HepG2 (cell line): ENCODE data around the gene MIF4GD. TPM values are rescaled to one million over a fixed set of nuclear protein-coding genes. Genes with fewer than 3 reads are reported as not detected.

Experiments
- ATAC-seq: fragments of 200-7000 bp; cut with Tn5 transposase; 3 replicates; pipeline ENCODE4 v1.9.1; 2020; ENCODE audit warnings: mild to moderate bottlenecking, moderate library complexity
- BruUV-seq: library from RNA; stranded (reverse); fragments of 400-500 nt; replicated peaks from 2 replicates; lab custom pipeline; 2021; lab: Mats Ljungman, UMichigan
- CTCF ChIA-PET: fragments of 300-600 bp; formaldehyde crosslinking; extraction: SDS; loops from one replicate; lab custom pipeline; 2021; ENCODE audit warnings: low total read pairs, inconsistent platforms, low intra/inter-chr PET ratio; lab: Yijun Ruan, JAX
- POLR2A ChIA-PET: fragments of 350-600 bp; sonication (Branson Sonifier 250); formaldehyde crosslinking; loops from one replicate; lab custom pipeline; 2020; ENCODE audit warnings: antibody characterized with exemption, inconsistent platforms; lab: Yijun Ruan, JAX
- DNase-seq: peaks from one replicate; pipeline ENCODE4 v3.0.0-alpha.2; 2015; ENCODE audit warnings: low spot score
- FAIRE-seq: peaks from 3 replicates; lab custom pipeline; 2011; peaks lifted over from hg19 to GRCh38; lab: Jason Lieb, UNC
- H2AFZ ChIP-seq: one replicate; pipeline ENCODE4 v1.6.1; 2011; ENCODE audit warnings: low read length, inconsistent platforms
- H3K27ac ChIP-seq: fragments of 300-600 bp; 3 replicates; pipeline ENCODE4 v1.8.0; 2011; ENCODE audit warnings: mixed run types, mild to moderate bottlenecking, mixed read lengths, low read length, inconsistent platforms; ENCODE audit not compliant: insufficient read depth; ENCODE audit errors: extremely low read length
- H3K27me3 ChIP-seq, 2 experiments: fragments of 200-600 bp in 1 of 2; 2 replicates in 1 of 2; 3 replicates in 1 of 2; pipeline versions ENCODE4 v1.6.0 to v1.8.0; 2011; ENCODE audit warnings: low read length in 2 of 2, mild to moderate bottlenecking in 2 of 2, moderate library complexity in 2 of 2, inconsistent platforms in 1 of 2; ENCODE audit not compliant: insufficient read depth in 2 of 2, control insufficient read depth in 1 of 2
- H3K36me3 ChIP-seq, 2 experiments: fragments of 200-600 bp in 1 of 2; replicated peaks in 1 of 2; 2 replicates in 1 of 2; 3 replicates in 1 of 2; pipeline versions ENCODE4 v1.5.1 to v1.8.0; 2011; ENCODE audit warnings: low read length in 2 of 2, inconsistent platforms in 1 of 2; ENCODE audit not compliant: insufficient read depth in 2 of 2, control insufficient read depth in 1 of 2
- H3K4me1 ChIP-seq: 2 replicates; pipeline ENCODE4 v1.5.1; 2012; ENCODE audit warnings: low read length, inconsistent platforms; ENCODE audit not compliant: insufficient read depth
- H3K4me2 ChIP-seq: 2 replicates; pipeline ENCODE4 v1.6.0; 2011; ENCODE audit warnings: low read depth, low read length, inconsistent platforms
- H3K4me3 ChIP-seq, 3 experiments: fragments of 200-600 bp in 1 of 3; sonication (generic), shearing (Covaris generic) in 1 of 3; replicated peaks in 1 of 3; 2 replicates each; pipeline ENCODE4 v1.5.1; 2011 to 2016; ENCODE audit warnings: low read length in 3 of 3, inconsistent platforms in 2 of 3, low read depth in 2 of 3, mild to moderate bottlenecking in 2 of 3, control low read depth in 1 of 3, mixed read lengths in 1 of 3; ENCODE audit not compliant: insufficient read depth in 1 of 3
- H3K79me2 ChIP-seq: one replicate; pipeline ENCODE4 v1.6.1; 2011; ENCODE audit warnings: low read length, inconsistent platforms; ENCODE audit not compliant: insufficient read depth
- H3K9ac ChIP-seq: 2 replicates; pipeline ENCODE4 v1.6.0; 2011; ENCODE audit warnings: mild to moderate bottlenecking, low read depth, low read length, inconsistent platforms; ENCODE audit not compliant: insufficient read depth
- H3K9me3 ChIP-seq: 2 replicates; pipeline ENCODE4 v1.5.1; 2012; ENCODE audit warnings: mild to moderate bottlenecking, low read length
- H4K20me1 ChIP-seq: 2 replicates; pipeline ENCODE4 v1.6.0; 2011; ENCODE audit warnings: inconsistent platforms, mild to moderate bottlenecking, low read length, moderate library complexity; ENCODE audit not compliant: insufficient read depth
- ARNT2 ChIP-seq: sonication (generic); formaldehyde crosslinking; IDR thresholded peaks from 2 replicates; pipeline ENCODE4 v1.8.0; 2022; ENCODE audit warnings: mild to moderate bottlenecking, low read depth, missing genetic modification reagents, moderate library complexity
- BHLHE40 ChIP-seq: IDR thresholded peaks from 2 replicates; pipeline ENCODE4 v1.6.1; 2011; ENCODE audit warnings: low read length, improper control_type of control experiment
- FOXO1 ChIP-seq: sonication (generic); formaldehyde crosslinking; IDR thresholded peaks from 2 replicates; pipeline ENCODE4 v1.4.0; 2020; ENCODE audit warnings: missing genetic modification reagents
- GABPA ChIP-seq, 2 experiments: IDR thresholded peaks; 2 replicates each; pipeline ENCODE4 v1.6.1; 2011 to 2016; ENCODE audit warnings: low read depth in 2 of 2, low read length in 1 of 2, missing biosample characterization in 1 of 2, missing genetic modification characterization in 1 of 2
- HNRNPL ChIP-seq: fragments of 200-400 bp; formaldehyde crosslinking; IDR thresholded peaks from 2 replicates; pipeline ENCODE4 v1.6.1; 2017; ENCODE audit warnings: mild to moderate bottlenecking, low read depth, low read length
- MEF2D ChIP-seq: sonication (generic); formaldehyde crosslinking; IDR thresholded peaks from 2 replicates; pipeline ENCODE4 v1.5.1; 2020; ENCODE audit warnings: mild to moderate bottlenecking, missing genetic modification reagents
- NFE2L1 ChIP-seq: sonication (generic); formaldehyde crosslinking; IDR thresholded peaks from 2 replicates; pipeline ENCODE4 v1.4.0; 2020; ENCODE audit warnings: missing genetic modification reagents, mild to moderate bottlenecking, borderline replicate concordance
- NFYB ChIP-seq: sonication (generic); formaldehyde crosslinking; IDR thresholded peaks from 2 replicates; pipeline ENCODE4 v1.4.0; 2020; ENCODE audit warnings: missing genetic modification reagents
- REXO4 ChIP-seq: sonication (generic); formaldehyde crosslinking; IDR thresholded peaks from 2 replicates; pipeline ENCODE4 v1.8.0; 2022; ENCODE audit warnings: missing genetic modification reagents, mild to moderate bottlenecking, borderline replicate concordance
- RNF2 ChIP-seq: fragments of 450-650 bp; conservative IDR thresholded peaks from 2 replicates; pipeline ENCODE4 v1.6.1; 2016; ENCODE audit warnings: low read depth
- SCMH1 ChIP-seq: sonication (generic); formaldehyde crosslinking; IDR thresholded peaks from 2 replicates; pipeline ENCODE4 v1.9.0; 2021; ENCODE audit warnings: missing genetic modification reagents, mild to moderate bottlenecking, borderline replicate concordance
- SNAI1 ChIP-seq: sonication (generic); formaldehyde crosslinking; IDR thresholded peaks from 2 replicates; pipeline ENCODE4 v1.5.0; 2020; ENCODE audit warnings: mild to moderate bottlenecking, missing genetic modification reagents, borderline replicate concordance
- SOX6 ChIP-seq, 2 experiments: fragments of 450-650 bp in 1 of 2; sonication (generic) in 1 of 2; formaldehyde crosslinking in 1 of 2; IDR thresholded peaks; 2 replicates each; pipeline versions ENCODE4 v1.4.0 to v1.6.1; 2017 to 2020; ENCODE audit warnings: antibody characterized with exemption in 1 of 2, mild to moderate bottlenecking in 1 of 2, missing genetic modification reagents in 1 of 2
- TEAD3 ChIP-seq: optimal IDR thresholded peaks from 2 replicates; pipeline ENCODE3; 2016; ENCODE audit warnings: borderline replicate concordance
- TGIF2 ChIP-seq: IDR thresholded peaks from 2 replicates; pipeline ENCODE4 v1.6.1; 2016; ENCODE audit warnings: control low read depth, missing compliant biosample characterization
- ZFP1 ChIP-seq: IDR thresholded peaks from 2 replicates; pipeline ENCODE4 v1.6.1; 2016
- ZNF343 ChIP-seq: sonication (generic); formaldehyde crosslinking; IDR thresholded peaks from 2 replicates; pipeline ENCODE4 v1.4.0; 2020; ENCODE audit warnings: mild to moderate bottlenecking, missing genetic modification reagents
- ZNF451 ChIP-seq: sonication (generic); formaldehyde crosslinking; IDR thresholded peaks from 2 replicates; pipeline ENCODE4 v1.5.0; 2020; ENCODE audit warnings: mild to moderate bottlenecking, missing genetic modification reagents
- ZNF552 ChIP-seq: sonication (generic); formaldehyde crosslinking; IDR thresholded peaks from 2 replicates; pipeline ENCODE4 v1.9.0; 2022; ENCODE audit warnings: missing genetic modification reagents, mild to moderate bottlenecking, borderline replicate concordance
- ZNF615 ChIP-seq: sonication (generic); formaldehyde crosslinking; IDR thresholded peaks from 2 replicates; pipeline ENCODE4 v1.5.0; 2020; ENCODE audit warnings: mild to moderate bottlenecking, missing genetic modification reagents, borderline replicate concordance
- ZNF773 ChIP-seq: sonication (generic); formaldehyde crosslinking; IDR thresholded peaks from 2 replicates; pipeline ENCODE4 v1.4.0; 2020; ENCODE audit warnings: missing genetic modification reagents, borderline replicate concordance
- WGBS: methylation state at CpG from one replicate; pipeline ENCODE4 v1.1.6; 2017; ENCODE audit warnings: low lambda C conversion rate; 5-methylcytosine and 5-hydroxymethylcytosine counted together
- in situ Hi-C: cut with HindIII; loops from 2 replicates; pipeline ENCODE4 v1.10.0; 2017; ENCODE audit warnings: low pct_unique_long_range_greater_than_20kb; ENCODE audit not compliant: extremely low pct_ligation_motif_present
- intact Hi-C: fragments of 100-400 bp; cut with micrococcal nuclease; formaldehyde crosslinking; loops from one replicate; pipeline ENCODE4 v1.10.0; 2022; ENCODE audit not compliant: unreplicated experiment
- polyA plus RNA-seq, 8 experiments: library from polyadenylated mRNA; depleted of rRNA in 3 of 8; stranded (reverse) in 7 of 8; unstranded in 1 of 8; fragments of >200 nt; fragmentation: Illumina TruSeq in 4 of 8; extraction: Trizol in 4 of 8; gene quantifications; 2 replicates each; pipeline versions ENCODE4 v1.2.1 to v1.2.3, GENCODE V29; 2011 to 2016; ENCODE audit warnings: low read depth in 4 of 8, missing spikeins in 1 of 8, mixed read lengths in 1 of 8; ENCODE audit not compliant: insufficient read depth in 1 of 8
- total RNA-seq, 5 experiments: library from RNA; depleted of rRNA; stranded (reverse); fragments of >200 nt; fragmentation: Illumina TruSeq; extraction: Trizol; gene quantifications; 2 replicates each; pipeline ENCODE4 v1.2.3, GENCODE V29; 2016; ENCODE audit warnings: low read depth in 1 of 5
- TF ChIP-seq, protein P1 (sequence below): conservative IDR thresholded peaks from 2 replicates; pipeline ENCODE4 v1.6.1; 2018; ENCODE audit warnings: missing genetic modification reagents
- TF ChIP-seq, protein P2 (sequence below): IDR thresholded peaks from 2 replicates; pipeline ENCODE4 v1.6.1; 2012; ENCODE audit warnings: low read depth, low read length, improper control_type of control experiment

The MIF4GD gene
- total and polyA plus RNA-seq, 2 of the 13 experiments (the other 11 are each of a cell fraction or from before 2014, with no cell fraction given), result 14.0 to 28.0 TPM

- DNase-seq (peak; percentile 58), ATAC-seq (peak; percentile 75), FAIRE-seq (no peak)
- no peaks in the 10 kb centered on the region for H3K4me1 ChIP-seq
- H3K9me3 ChIP-seq, result no peaks in the 10 kb centered on the region
- no peak overlapping the region for H2AFZ ChIP-seq
- no peak overlapping the region for H3K9ac ChIP-seq
- H3K36me3 ChIP-seq, result peaks cover 73 to 93% of the 10 kb centered on the region in 2 experiments
- H3K4me3 ChIP-seq, result no peak overlapping the region
- TSS peak; percentile 20 for BruUV-seq
- CTCF ChIA-PET, result interaction anchor here (1.9 kb wide), 1 partner anchor 172 kb away, joined by 13 read pairs; no protein-coding TSS in a partner anchor
- H3K27me3 ChIP-seq, result no peaks in the 10 kb centered on the region
- in situ Hi-C loops, result no loop called here
- H3K27ac ChIP-seq, result no peak overlapping the region
- POLR2A ChIA-PET, result interaction anchor here (0.8 to 1.1 kb wide), 2 partner anchors 21 to 165 kb away, joined by 3 to 10 read pairs; partner anchors contain the start of genes GGA3, GRB2 and MRPS7
- no peaks in the 10 kb centered on the region for H4K20me1 ChIP-seq
- 91% methylated on average over 18 of the region's 23 CpGs for WGBS
- no peaks in the 10 kb centered on the region for H3K79me2 ChIP-seq
- intact Hi-C loops, result loop anchor here (1.0 kb wide), 1 partner anchor 172 kb away; no protein-coding TSS in a partner anchor
- no peak overlapping the region for H3K4me2 ChIP-seq
- no peak for TF ChIP-seq SCMH1 (CRISPR knock-in tag)
- TF ChIP-seq SNAI1 (CRISPR knock-in tag), result no peak
- no peak for TF ChIP-seq ZNF451
- TF ChIP-seq ZNF552 (CRISPR knock-in tag), result no peak
- TF ChIP-seq ZNF773, result no peak
- TF ChIP-seq NFYB (CRISPR knock-in tag), result no peak
- TF ChIP-seq ZNF615 (CRISPR knock-in tag), result peak; percentile 25; the same call in 1 of the 2 replicates
- TF ChIP-seq HNRNPL, result peak; percentile 47; the same call in 1 of the 2 replicates
- TF ChIP-seq ZFP1 (CRISPR knock-in tag), result no peak
- TF ChIP-seq FOXO1, result peak; percentile 23; the same call in 1 of the 2 replicates
- no peak for TF ChIP-seq TGIF2 (CRISPR knock-in tag)
- TF ChIP-seq REXO4 (CRISPR knock-in tag), result no peak
- no peak for TF ChIP-seq RNF2
- TF ChIP-seq, protein P1, sequence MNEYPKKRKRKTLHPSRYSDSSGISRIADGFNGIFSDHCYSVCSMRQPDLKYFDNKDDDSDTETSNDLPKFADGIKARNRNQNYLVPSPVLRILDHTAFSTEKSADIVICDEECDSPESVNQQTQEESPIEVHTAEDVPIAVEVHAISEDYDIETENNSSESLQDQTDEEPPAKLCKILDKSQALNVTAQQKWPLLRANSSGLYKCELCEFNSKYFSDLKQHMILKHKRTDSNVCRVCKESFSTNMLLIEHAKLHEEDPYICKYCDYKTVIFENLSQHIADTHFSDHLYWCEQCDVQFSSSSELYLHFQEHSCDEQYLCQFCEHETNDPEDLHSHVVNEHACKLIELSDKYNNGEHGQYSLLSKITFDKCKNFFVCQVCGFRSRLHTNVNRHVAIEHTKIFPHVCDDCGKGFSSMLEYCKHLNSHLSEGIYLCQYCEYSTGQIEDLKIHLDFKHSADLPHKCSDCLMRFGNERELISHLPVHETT (CRISPR knock-in tag), result no peak
- TF ChIP-seq BHLHE40, result no peak
- no peak for TF ChIP-seq SOX6 (IDR thresholded peaks at IDR 0.05)
- 0 out of 2 replicates have a peak, but pooled peaks have one; percentile 18 for TF ChIP-seq SOX6 (CRISPR knock-in tag; IDR thresholded peaks at IDR 0.05)
- peak; percentile 29 for TF ChIP-seq TEAD3 (CRISPR knock-in tag)
- TF ChIP-seq ARNT2 (CRISPR knock-in tag), result no peak
- TF ChIP-seq, protein P2, sequence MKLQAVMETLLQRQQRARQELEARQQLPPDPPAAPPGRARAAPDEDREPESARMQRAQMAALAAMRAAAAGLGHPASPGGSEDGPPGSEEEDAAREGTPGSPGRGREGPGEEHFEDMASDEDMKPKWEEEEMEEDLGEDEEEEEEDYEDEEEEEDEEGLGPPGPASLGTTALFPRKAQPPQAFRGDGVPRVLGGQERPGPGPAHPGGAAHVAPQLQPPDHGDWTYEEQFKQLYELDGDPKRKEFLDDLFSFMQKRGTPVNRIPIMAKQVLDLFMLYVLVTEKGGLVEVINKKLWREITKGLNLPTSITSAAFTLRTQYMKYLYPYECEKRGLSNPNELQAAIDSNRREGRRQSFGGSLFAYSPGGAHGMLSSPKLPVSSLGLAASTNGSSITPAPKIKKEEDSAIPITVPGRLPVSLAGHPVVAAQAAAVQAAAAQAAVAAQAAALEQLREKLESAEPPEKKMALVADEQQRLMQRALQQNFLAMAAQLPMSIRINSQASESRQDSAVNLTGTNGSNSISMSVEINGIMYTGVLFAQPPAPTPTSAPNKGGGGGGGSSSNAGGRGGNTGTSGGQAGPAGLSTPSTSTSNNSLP, result no peak
- TF ChIP-seq ZNF343 (CRISPR knock-in tag), result no peak
- no peak for TF ChIP-seq GABPA (IDR thresholded peaks at IDR 0.05; ENCODE audit: low read depth, low read length)
- TF ChIP-seq GABPA (CRISPR knock-in tag; IDR thresholded peaks at IDR 0.05; ENCODE audit: low read depth), result no peak
- TF ChIP-seq MEF2D (CRISPR knock-in tag), result no peak
- no peak for TF ChIP-seq NFE2L1 (CRISPR knock-in tag)
Observed at GRCh38 chr17:75240394-75241142, 30.5 kb downstream of the MIF4GD start.
